Glutamatergic neuron (in vitro differentiated cells): Measurements from ENCODE around the gene CUL1. TPM values are rescaled to one million over a fixed set of nuclear protein-coding genes. Genes with fewer than 3 reads are reported as not detected.
"Not testable (repeated sequence)": the region's sequence is repeated elsewhere in the genome, so short reads cannot be mapped to it uniquely, and the experiment has no call there.

Experiments used
- DNase-seq: peaks from one replicate; pipeline ENCODE4 v3.0.0; 2022
- H3K27ac Mint-ChIP-seq: one replicate; pipeline ENCODE4 v1.8.0; 2020; ENCODE audit warnings: mild to moderate bottlenecking, mixed read lengths, inconsistent platforms; ENCODE audit not compliant: unreplicated experiment
- H3K27me3 Mint-ChIP-seq: one replicate; pipeline ENCODE4 v1.8.0; 2020; ENCODE audit warnings: mild to moderate bottlenecking, moderate library complexity, mixed read lengths, inconsistent platforms; ENCODE audit not compliant: unreplicated experiment
- H3K36me3 Mint-ChIP-seq: one replicate; pipeline ENCODE4 v1.8.0; 2020; ENCODE audit warnings: mild to moderate bottlenecking, mixed read lengths, inconsistent platforms; ENCODE audit not compliant: unreplicated experiment
- H3K4me1 Mint-ChIP-seq: one replicate; pipeline ENCODE4 v1.8.0; 2020; ENCODE audit warnings: mild to moderate bottlenecking, low read depth, mixed read lengths, inconsistent platforms; ENCODE audit not compliant: unreplicated experiment
- H3K4me3 Mint-ChIP-seq: one replicate; pipeline ENCODE4 v1.8.0; 2020; ENCODE audit warnings: mild to moderate bottlenecking, mixed read lengths, inconsistent platforms; ENCODE audit not compliant: unreplicated experiment
- H3K9me3 Mint-ChIP-seq: one replicate; pipeline ENCODE4 v1.8.0; 2020; ENCODE audit warnings: mild to moderate bottlenecking, moderate library complexity, mixed read lengths, inconsistent platforms; ENCODE audit not compliant: unreplicated experiment
- CTCF ChIP-seq: fragments of 200-600 bp; sonication (generic); IDR thresholded peaks from one replicate; pipeline ENCODE4 v1.5.0; 2021; ENCODE audit not compliant: partially characterized antibody, unreplicated experiment
- total RNA-seq: library from RNA; stranded (reverse); fragmentation: NEBNext Ultra II Directional; extraction: Animal tissue kit (Norgen Biotek cat#: 25700); gene quantifications from one replicate; pipeline ENCODE4 v1.2.1, GENCODE V29; 2021; ENCODE audit not compliant: unreplicated experiment

Gene CUL1
- total RNA-seq, 1 donor from 2014 or later: 65.0 TPM

GRCh38 chr7:148702876-148703670 lies 4.4 kb downstream of the CUL1 start:
- H3K36me3 Mint-ChIP-seq: peaks cover 6% of the 10 kb centered on the region

GRCh38 chr7:148703671-148703962 lies 4.9 kb downstream of the CUL1 start:
- H3K4me1 Mint-ChIP-seq: peaks cover 42% of the 10 kb centered on the region
- H3K9me3 Mint-ChIP-seq, H3K27me3 Mint-ChIP-seq, DNase-seq, H3K36me3 Mint-ChIP-seq, H3K4me3 Mint-ChIP-seq, H3K27ac Mint-ChIP-seq: not testable (repeated sequence)

More at GRCh38 chr7:148702876-148703670, 4.4 kb downstream of the CUL1 start:
- H3K4me1 Mint-ChIP-seq: peaks cover 37% of the 10 kb centered on the region
- H3K27me3 Mint-ChIP-seq: peaks cover 2% of the 10 kb centered on the region
- peaks cover 5% of the 10 kb centered on the region for H3K9me3 Mint-ChIP-seq
- H3K27ac Mint-ChIP-seq: no peak overlapping the region
- H3K4me3 Mint-ChIP-seq: no peak overlapping the region
- no peak for DNase-seq
- TF ChIP-seq CTCF: no peak

- H3K4me3 Mint-ChIP-seq: no peak overlapping the region
- H3K27ac Mint-ChIP-seq: no peak overlapping the region
- TF ChIP-seq CTCF: no peak
- peaks cover 44% of the 10 kb centered on the region for H3K4me1 Mint-ChIP-seq
- H3K36me3 Mint-ChIP-seq: peaks cover 6% of the 10 kb centered on the region
- H3K27me3 Mint-ChIP-seq: peaks cover 2% of the 10 kb centered on the region
- H3K9me3 Mint-ChIP-seq: peaks cover 5% of the 10 kb centered on the region
- no peak for DNase-seq
Measured at GRCh38 chr7:148704189-148704588, 5.5 kb downstream of the CUL1 start.

GRCh38 chr7:148704970-148705369 lies 6.3 kb downstream of the CUL1 start:
- Mint-ChIP-seq H3K27ac (no peak overlapping the region), H3K36me3 (peaks cover 3% of the 10 kb centered on the region), H3K4me1 (peaks cover 43% of the 10 kb centered on the region), H3K9me3 (peaks cover 3% of the 10 kb centered on the region), H3K27me3 (peaks cover 2% of the 10 kb centered on the region), H3K4me3 (peak overlapping the region; percentile 24)
- DNase-seq: no peak
- no peak for TF ChIP-seq CTCF

- Mint-ChIP-seq H3K4me1 (peaks cover 36% of the 10 kb centered on the region), H3K27me3 (no peaks in the 10 kb centered on the region), H3K4me3 (no peak overlapping the region), H3K9me3 (peaks cover 2% of the 10 kb centered on the region), H3K36me3 (no peaks in the 10 kb centered on the region), H3K27ac (no peak overlapping the region)
- no peak for DNase-seq
- TF ChIP-seq CTCF: no peak
Measured at GRCh38 chr7:148706368-148706767, 7.7 kb downstream of the CUL1 start.
